A673 (cell line): ENCODE data around the gene ZNF350. TPM values are rescaled to one million over a fixed set of nuclear protein-coding genes. Genes with fewer than 3 reads are reported as not detected.
A peak's percentile ranks its signal among the peaks of the same experiment; 100 is the strongest.

ENCODE experiments used
- BruUV-seq: library from RNA; stranded (reverse); fragments of 400-500 nt; replicated peaks from 2 replicates; lab custom pipeline; 2021; lab: Mats Ljungman, UMichigan
- CTCF ChIA-PET: fragments of 300-600 bp; sonication (Branson Sonifier 250); formaldehyde crosslinking; loops from one replicate; lab custom pipeline; 2022; ENCODE audit warnings: antibody characterized with exemption; lab: Charles Lee
- POLR2A ChIA-PET: fragments of 300-600 bp; sonication (Branson Sonifier 250); formaldehyde crosslinking; loops from one replicate; lab custom pipeline; 2022; ENCODE audit warnings: antibody characterized with exemption; ENCODE audit not compliant: low non-redundant PET; lab: Charles Lee
- DNase-seq: peaks from one replicate; pipeline ENCODE4 v3.0.0-alpha.2; 2015; ENCODE audit warnings: low spot score
- H3K27ac ChIP-seq: fragments of 200-600 bp; sonication (generic); 2 replicates; pipeline ENCODE4 v1.5.1; 2016; ENCODE audit warnings: mixed run types, low read depth, mild to moderate bottlenecking, mixed read lengths, antibody characterized with exemption, low read length; ENCODE audit not compliant: poor library complexity, severe bottlenecking
- H3K27me3 ChIP-seq: fragments of 200-600 bp; sonication (generic); replicated peaks from 2 replicates; pipeline ENCODE4 v1.6.1; 2017; ENCODE audit warnings: mixed run types, low read depth, mild to moderate bottlenecking, mixed read lengths, antibody characterized with exemption, low read length; ENCODE audit not compliant: insufficient read depth, poor library complexity
- H3K36me3 ChIP-seq: fragments of 200-600 bp; sonication (generic); 2 replicates; pipeline ENCODE4 v1.6.1; 2016; ENCODE audit warnings: mixed run types, mild to moderate bottlenecking, mixed read lengths, antibody characterized with exemption, low read length; ENCODE audit not compliant: insufficient read depth, poor library complexity, severe bottlenecking
- H3K4me1 ChIP-seq: fragments of 200-600 bp; sonication (generic); 2 replicates; pipeline ENCODE4 v1.6.1; 2017; ENCODE audit warnings: mixed run types, mild to moderate bottlenecking, mixed read lengths, antibody characterized with exemption, low read length; ENCODE audit not compliant: insufficient read depth, poor library complexity, severe bottlenecking
- H3K4me3 ChIP-seq: fragments of 200-600 bp; sonication (generic); 2 replicates; pipeline ENCODE4 v1.5.1; 2016; ENCODE audit warnings: low read depth, mixed run types, mild to moderate bottlenecking, mixed read lengths, low read length; ENCODE audit not compliant: poor library complexity, severe bottlenecking
- H3K9me3 ChIP-seq: fragments of 200-600 bp; sonication (generic); 2 replicates; pipeline ENCODE4 v1.6.1; 2016; ENCODE audit warnings: mixed run types, low read depth, mild to moderate bottlenecking, mixed read lengths, antibody characterized with exemption, low read length; ENCODE audit not compliant: poor library complexity, severe bottlenecking
- EZH2 ChIP-seq: fragments of 200-600 bp; sonication (generic); IDR thresholded peaks from 2 replicates; pipeline ENCODE4 v1.6.1; 2017; ENCODE audit warnings: borderline replicate concordance, low read depth, mild to moderate bottlenecking, mixed read lengths, antibody characterized with exemption, low read length; ENCODE audit not compliant: poor library complexity, severe bottlenecking
- intact Hi-C: fragments of 100-400 bp; cut with micrococcal nuclease; formaldehyde crosslinking; loops from one replicate; pipeline ENCODE4 v1.10.0; 2022; ENCODE audit not compliant: unreplicated experiment
- total RNA-seq: library from RNA; stranded (reverse); gene quantifications from 2 replicates; pipeline ENCODE4 v1.2.3, GENCODE V29; 2021
- TF ChIP-seq, protein P1 (sequence below): fragments of 300-800, 200-600 bp; sonication (generic); conservative IDR thresholded peaks from 2 replicates; pipeline ENCODE4 v1.5.1; 2017; ENCODE audit warnings: low read depth, mild to moderate bottlenecking, antibody characterized with exemption, low read length, moderate library complexity, mixed read lengths

The ZNF350 gene
- total RNA-seq, 1 experiment from 2014 or later: 7.2 TPM

DNA sequence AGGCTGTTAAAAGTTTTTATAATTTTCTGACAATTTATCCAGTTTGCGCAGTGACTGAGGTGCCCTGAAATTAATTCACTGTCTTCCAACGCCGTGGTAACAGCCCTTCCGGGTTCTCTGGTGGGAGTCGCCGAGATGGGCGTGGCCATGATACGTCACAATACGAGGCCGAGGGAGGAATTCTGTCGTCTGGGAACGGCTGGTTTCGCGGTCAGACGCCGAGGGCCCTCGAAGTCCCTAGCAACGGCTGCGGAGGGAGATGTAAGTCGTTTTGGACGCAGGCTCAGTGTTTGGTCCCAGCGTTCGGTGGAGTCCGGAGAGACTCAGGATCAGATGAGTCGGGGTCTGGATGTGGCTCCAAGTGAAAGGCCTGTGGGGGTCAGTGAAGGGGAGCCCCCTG is 37.7 kb downstream of the ZNF350 start:
- no TSS peak for BruUV-seq
- H3K36me3 ChIP-seq: peaks cover 18% of the 10 kb centered on the region
- H3K4me1 ChIP-seq: no peaks in the 10 kb centered on the region
- H3K27me3 ChIP-seq: no peaks in the 10 kb centered on the region
- intact Hi-C loops: no loop called here
- H3K4me3 ChIP-seq: no peak overlapping the region
- no peak overlapping the region for H3K27ac ChIP-seq
- ChIA-PET CTCF (no interaction called here), POLR2A (no interaction called here)
- peaks cover 56% of the 10 kb centered on the region for H3K9me3 ChIP-seq
- no peak for TF ChIP-seq EZH2
- TF ChIP-seq, protein P1, sequence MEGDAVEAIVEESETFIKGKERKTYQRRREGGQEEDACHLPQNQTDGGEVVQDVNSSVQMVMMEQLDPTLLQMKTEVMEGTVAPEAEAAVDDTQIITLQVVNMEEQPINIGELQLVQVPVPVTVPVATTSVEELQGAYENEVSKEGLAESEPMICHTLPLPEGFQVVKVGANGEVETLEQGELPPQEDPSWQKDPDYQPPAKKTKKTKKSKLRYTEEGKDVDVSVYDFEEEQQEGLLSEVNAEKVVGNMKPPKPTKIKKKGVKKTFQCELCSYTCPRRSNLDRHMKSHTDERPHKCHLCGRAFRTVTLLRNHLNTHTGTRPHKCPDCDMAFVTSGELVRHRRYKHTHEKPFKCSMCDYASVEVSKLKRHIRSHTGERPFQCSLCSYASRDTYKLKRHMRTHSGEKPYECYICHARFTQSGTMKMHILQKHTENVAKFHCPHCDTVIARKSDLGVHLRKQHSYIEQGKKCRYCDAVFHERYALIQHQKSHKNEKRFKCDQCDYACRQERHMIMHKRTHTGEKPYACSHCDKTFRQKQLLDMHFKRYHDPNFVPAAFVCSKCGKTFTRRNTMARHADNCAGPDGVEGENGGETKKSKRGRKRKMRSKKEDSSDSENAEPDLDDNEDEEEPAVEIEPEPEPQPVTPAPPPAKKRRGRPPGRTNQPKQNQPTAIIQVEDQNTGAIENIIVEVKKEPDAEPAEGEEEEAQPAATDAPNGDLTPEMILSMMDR: no peak
- peak; percentile 14 for DNase-seq

DNA sequence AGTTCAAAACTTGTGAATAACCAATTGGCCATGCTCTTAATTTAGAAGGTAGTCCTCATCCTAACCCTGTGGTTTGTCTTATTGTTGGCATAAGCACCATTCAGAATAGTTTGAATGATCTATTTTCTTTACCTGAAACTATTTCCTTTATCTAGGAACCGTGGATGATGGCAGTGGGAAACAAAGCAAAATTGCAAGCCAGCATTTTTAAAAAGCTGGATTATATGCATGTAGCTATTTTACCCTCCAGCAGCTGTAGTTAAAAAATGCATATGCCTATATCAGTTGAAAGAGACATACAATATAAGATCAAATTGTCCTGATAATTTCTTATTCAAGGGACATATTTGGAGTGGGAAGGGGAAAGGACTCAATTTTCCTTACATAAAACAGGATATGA is 40.0 kb downstream of the ZNF350 start:
- Histone ChIP-seq H3K27me3 (no peaks in the 10 kb centered on the region), H3K4me1 (no peaks in the 10 kb centered on the region), H3K27ac (no peak overlapping the region), H3K9me3 (peaks cover 76% of the 10 kb centered on the region), H3K36me3 (peaks cover 42% of the 10 kb centered on the region), H3K4me3 (no peak overlapping the region)
- POLR2A ChIA-PET: no interaction called here
- DNase-seq: no peak
- no TSS peak for BruUV-seq
- TF ChIP-seq, protein P1: no peak
- TF ChIP-seq EZH2: no peak
- intact Hi-C loops: no loop called here
- CTCF ChIA-PET: no interaction called here

DNA sequence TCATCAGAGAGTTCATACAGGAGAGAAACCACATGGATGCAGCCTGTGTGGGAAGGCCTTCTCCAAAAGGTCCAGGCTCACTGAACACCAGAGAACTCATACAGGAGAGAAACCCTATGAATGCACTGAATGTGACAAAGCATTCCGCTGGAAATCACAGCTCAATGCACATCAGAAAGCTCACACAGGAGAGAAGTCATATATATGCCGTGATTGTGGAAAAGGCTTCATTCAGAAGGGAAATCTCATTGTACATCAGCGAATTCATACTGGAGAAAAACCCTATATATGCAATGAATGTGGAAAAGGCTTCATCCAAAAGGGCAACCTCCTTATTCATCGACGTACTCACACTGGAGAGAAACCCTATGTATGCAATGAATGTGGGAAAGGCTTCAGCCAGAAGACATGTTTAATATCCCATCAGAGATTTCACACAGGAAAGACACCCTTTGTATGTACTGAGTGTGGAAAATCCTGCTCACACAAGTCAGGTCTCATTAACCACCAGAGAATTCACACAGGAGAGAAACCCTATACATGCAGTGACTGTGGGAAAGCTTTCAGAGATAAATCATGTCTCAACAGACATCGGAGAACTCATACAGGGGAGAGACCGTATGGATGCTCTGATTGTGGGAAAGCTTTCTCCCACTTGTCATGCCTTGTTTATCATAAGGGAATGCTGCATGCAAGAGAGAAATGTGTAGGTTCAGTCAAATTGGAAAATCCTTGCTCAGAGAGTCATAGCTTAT is 41.7 kb downstream of the ZNF350 start:
- Histone ChIP-seq H3K4me1 (no peaks in the 10 kb centered on the region), H3K9me3 (peaks cover 82% of the 10 kb centered on the region), H3K36me3 (peaks cover 55% of the 10 kb centered on the region), H3K27ac (no peak overlapping the region), H3K4me3 (no peak overlapping the region), H3K27me3 (no peaks in the 10 kb centered on the region)
- no peak for DNase-seq
- ChIA-PET POLR2A (no interaction called here), CTCF (no interaction called here)
- no TSS peak for BruUV-seq
- TF ChIP-seq, protein P1: no peak
- no peak for TF ChIP-seq EZH2
- intact Hi-C loops: no loop called here
